GM12878 (cell line): ENCODE results near the gene BMAL1.

Experiments used
- GABPA ChIP-seq: IDR thresholded peaks from 2 replicates; pipeline ENCODE4 v1.6.1; 2014; ENCODE audit warnings: antibody characterized with exemption, low read depth, mild to moderate bottlenecking, inconsistent platforms
- HDAC2 ChIP-seq: fragments of 200-600 bp; sonication (generic); IDR thresholded peaks from 2 replicates; pipeline ENCODE4 v1.6.1; 2017
- JUND ChIP-seq: IDR thresholded peaks from 2 replicates; pipeline ENCODE4 v1.6.1; 2012; ENCODE audit warnings: low read depth, mild to moderate bottlenecking, low read length, improper control_type of control experiment, moderate library complexity
- NFIC ChIP-seq: IDR thresholded peaks from 2 replicates; pipeline ENCODE4 v1.6.1; 2012; ENCODE audit warnings: low read depth, mild to moderate bottlenecking, inconsistent platforms, low read length, moderate library complexity
- POLR2AphosphoS5 ChIP-seq: IDR thresholded peaks from 2 replicates; pipeline ENCODE4 v1.6.1; 2011; ENCODE audit warnings: mild to moderate bottlenecking, low read length, inconsistent platforms
- RFX5 ChIP-seq: IDR thresholded peaks from 2 replicates; pipeline ENCODE4 v1.6.1; 2011; ENCODE audit warnings: low read depth, low read length, improper control_type of control experiment
- SMC3 ChIP-seq: IDR thresholded peaks from 2 replicates; pipeline ENCODE4 v1.6.1; 2011; ENCODE audit warnings: low read length, improper control_type of control experiment, borderline replicate concordance
- TAF1 ChIP-seq: IDR thresholded peaks from 2 replicates; pipeline ENCODE4 v1.6.1; 2011; ENCODE audit warnings: mild to moderate bottlenecking, low read depth, low read length, borderline replicate concordance
- ZNF274 ChIP-seq: IDR thresholded peaks from one replicate; pipeline ENCODE4 v1.8.0; 2011; ENCODE audit not compliant: insufficient read length, insufficient read depth
- TF ChIP-seq, protein P1 (sequence below), 3 experiments: IDR thresholded peaks in 2 of 3; conservative IDR thresholded peaks in 1 of 3; 2 replicates each; pipeline ENCODE4 v1.5.1; 2011; ENCODE audit warnings: low read depth in 3 of 3, low read length in 3 of 3, mild to moderate bottlenecking in 3 of 3, control low read depth in 2 of 3, moderate library complexity in 2 of 3, inconsistent platforms in 1 of 3, mixed read lengths in 1 of 3; ENCODE audit not compliant: control insufficient read depth in 2 of 3, insufficient read depth in 1 of 3; ENCODE audit errors: extremely low read depth in 1 of 3
- TF ChIP-seq, protein P2 (sequence below): IDR thresholded peaks from 2 replicates; pipeline ENCODE4 v1.6.1; 2011; ENCODE audit warnings: borderline replicate concordance, low read depth, mild to moderate bottlenecking, moderate library complexity, mixed read lengths, low read length; ENCODE audit not compliant: insufficient read depth; ENCODE audit errors: extremely low read length
- TF ChIP-seq, protein P3 (sequence below): IDR thresholded peaks from 2 replicates; pipeline ENCODE4 v1.6.1; 2012; ENCODE audit warnings: low read depth, low read length, improper control_type of control experiment

GRCh38 chr11:13324709-13325108, 47.1 kb downstream of the BMAL1 start:
- TF ChIP-seq JUND (no peak), ZNF274 (no peak), HDAC2 (no peak), RFX5 (no peak), SMC3 (no peak), GABPA (no peak), TAF1 (no peak), POLR2AphosphoS5 (no peak), NFIC (no peak)
- TF ChIP-seq, protein P1, sequence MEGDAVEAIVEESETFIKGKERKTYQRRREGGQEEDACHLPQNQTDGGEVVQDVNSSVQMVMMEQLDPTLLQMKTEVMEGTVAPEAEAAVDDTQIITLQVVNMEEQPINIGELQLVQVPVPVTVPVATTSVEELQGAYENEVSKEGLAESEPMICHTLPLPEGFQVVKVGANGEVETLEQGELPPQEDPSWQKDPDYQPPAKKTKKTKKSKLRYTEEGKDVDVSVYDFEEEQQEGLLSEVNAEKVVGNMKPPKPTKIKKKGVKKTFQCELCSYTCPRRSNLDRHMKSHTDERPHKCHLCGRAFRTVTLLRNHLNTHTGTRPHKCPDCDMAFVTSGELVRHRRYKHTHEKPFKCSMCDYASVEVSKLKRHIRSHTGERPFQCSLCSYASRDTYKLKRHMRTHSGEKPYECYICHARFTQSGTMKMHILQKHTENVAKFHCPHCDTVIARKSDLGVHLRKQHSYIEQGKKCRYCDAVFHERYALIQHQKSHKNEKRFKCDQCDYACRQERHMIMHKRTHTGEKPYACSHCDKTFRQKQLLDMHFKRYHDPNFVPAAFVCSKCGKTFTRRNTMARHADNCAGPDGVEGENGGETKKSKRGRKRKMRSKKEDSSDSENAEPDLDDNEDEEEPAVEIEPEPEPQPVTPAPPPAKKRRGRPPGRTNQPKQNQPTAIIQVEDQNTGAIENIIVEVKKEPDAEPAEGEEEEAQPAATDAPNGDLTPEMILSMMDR (IDR thresholded peaks at IDR 0.05 in 2 of 3, conservative IDR thresholded peaks at IDR 0.05 in 1 of 3; ENCODE audit: control insufficient read depth in 2 of 3, extremely low read depth in 1 of 3, insufficient read depth in 1 of 3, low read depth in 3 of 3, low read length in 3 of 3): no peak
- TF ChIP-seq, protein P2, sequence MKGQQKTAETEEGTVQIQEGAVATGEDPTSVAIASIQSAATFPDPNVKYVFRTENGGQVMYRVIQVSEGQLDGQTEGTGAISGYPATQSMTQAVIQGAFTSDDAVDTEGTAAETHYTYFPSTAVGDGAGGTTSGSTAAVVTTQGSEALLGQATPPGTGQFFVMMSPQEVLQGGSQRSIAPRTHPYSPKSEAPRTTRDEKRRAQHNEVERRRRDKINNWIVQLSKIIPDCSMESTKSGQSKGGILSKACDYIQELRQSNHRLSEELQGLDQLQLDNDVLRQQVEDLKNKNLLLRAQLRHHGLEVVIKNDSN: no peak
- TF ChIP-seq, protein P3, sequence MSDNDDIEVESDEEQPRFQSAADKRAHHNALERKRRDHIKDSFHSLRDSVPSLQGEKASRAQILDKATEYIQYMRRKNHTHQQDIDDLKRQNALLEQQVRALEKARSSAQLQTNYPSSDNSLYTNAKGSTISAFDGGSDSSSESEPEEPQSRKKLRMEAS: no peak
